Measurements from ENCODE around the gene FBXW7.
A peak's percentile ranks its signal among the peaks of the same experiment; 100 is the strongest.

The FBXW7 gene

GRCh38 chr4:152421576-152421975, 114.3 kb downstream of the FBXW7 start:
- DNase-seq, result no peak

- DNase-seq, result no peak
Observed at GRCh38 chr4:152419809-152420208, 116.1 kb downstream of the FBXW7 start.

GRCh38 chr4:152417673-152418072, 118.2 kb downstream of the FBXW7 start:
- DNase-seq, result no peak

GRCh38 chr4:152415980-152416379, 119.9 kb downstream of the FBXW7 start:
- no peak for DNase-seq

GRCh38 chr4:152408514-152409327, 127.2 kb downstream of the FBXW7 start:
- DNase-seq, result no peak

GRCh38 chr4:152401424-152401823, 134.5 kb downstream of the FBXW7 start:
- no peak for DNase-seq

- DNase-seq, result no peak
Observed at GRCh38 chr4:152399246-152399645, 136.6 kb downstream of the FBXW7 start.

GRCh38 chr4:152398060-152398459, 137.8 kb downstream of the FBXW7 start:
- DNase-seq, result no peak

GRCh38 chr4:152394791-152395190, 141.1 kb downstream of the FBXW7 start:
- no peak for DNase-seq

- DNase-seq, result no peak
Observed at GRCh38 chr4:152392079-152392478, 143.8 kb downstream of the FBXW7 start.

- DNase-seq, result no peak
Observed at GRCh38 chr4:152390216-152390615, 145.7 kb downstream of the FBXW7 start.

- DNase-seq, result no peak
Observed at GRCh38 chr4:152389359-152389758, 146.5 kb downstream of the FBXW7 start.

GRCh38 chr4:152385551-152385950, 150.3 kb downstream of the FBXW7 start:
- no peak for DNase-seq

GRCh38 chr4:152382057-152382785, 153.7 kb downstream of the FBXW7 start:
- no peak for DNase-seq

GRCh38 chr4:152380919-152381318, 155.0 kb downstream of the FBXW7 start:
- DNase-seq, result no peak

GRCh38 chr4:152380185-152380584, 155.7 kb downstream of the FBXW7 start:
- DNase-seq, result no peak

GRCh38 chr4:152374606-152375285, 161.1 kb downstream of the FBXW7 start:
- DNase-seq, result no peak

- DNase-seq, result no peak
Observed at GRCh38 chr4:152374153-152374552, 161.7 kb downstream of the FBXW7 start.

- no peak for DNase-seq
Observed at GRCh38 chr4:152372444-152372843, 163.4 kb downstream of the FBXW7 start.

- no peak for DNase-seq
Observed at GRCh38 chr4:152369902-152370295, 166.0 kb downstream of the FBXW7 start.

GRCh38 chr4:152369203-152369901, 166.5 kb downstream of the FBXW7 start:
- no peak for DNase-seq

GRCh38 chr4:152368001-152368400, 167.9 kb downstream of the FBXW7 start:
- DNase-seq, result peak; percentile 17

- DNase-seq, result no peak
Observed at GRCh38 chr4:152364883-152365282, 171.0 kb downstream of the FBXW7 start.
